Colonic mucosa (tissue), 4 donors: Measurements from ENCODE around the gene UNC119B. TPM values are rescaled to one million over a fixed set of nuclear protein-coding genes. Genes with fewer than 3 reads are reported as not detected.

Source experiments
- DNase-seq: peaks from one replicate; pipeline ENCODE4 v3.0.0-alpha.2; 2020
- H3K27ac ChIP-seq: fragments of 200-600 bp; one replicate; pipeline ENCODE4 v1.8.0; 2021
- H3K27me3 ChIP-seq: fragments of 200-600 bp; one replicate; pipeline ENCODE4 v1.8.0; 2021
- H3K36me3 ChIP-seq: fragments of 200-600 bp; one replicate; pipeline ENCODE4 v1.8.0; 2021
- H3K4me1 ChIP-seq: fragments of 200-600 bp; one replicate; pipeline ENCODE4 v1.8.0; 2021; ENCODE audit warnings: mild to moderate bottlenecking
- H3K4me3 ChIP-seq: fragments of 200-600 bp; one replicate; pipeline ENCODE4 v1.8.0; 2021
- H3K9ac ChIP-seq, 2 donors: one replicate each; pipeline ENCODE4 v1.7.0; 2013; ENCODE audit warnings: control low read depth in 2 of 2, low read depth in 2 of 2, low read length in 2 of 2
- H3K9me3 ChIP-seq: fragments of 200-600 bp; one replicate; pipeline ENCODE4 v1.8.0; 2021
- intact Hi-C: fragments of 100-400 bp; cut with DNase I; formaldehyde crosslinking; loops from one replicate; pipeline ENCODE4 v1.14.1; 2022
- total RNA-seq, 2 donors: library from RNA; stranded (reverse); fragmentation: NEBNext Ultra II Directional in 1 of 2; extraction: Animal tissue kit (Norgen Biotek cat#: 25700) in 1 of 2; gene quantifications; one replicate each; pipeline ENCODE4 v1.2.1, GENCODE V29; 2021
- TF ChIP-seq, protein P1 (sequence below): fragments of 200-600 bp; IDR thresholded peaks from one replicate; pipeline ENCODE4 v1.8.0; 2022; ENCODE audit warnings: antibody characterized with exemption, mild to moderate bottlenecking
- donor health status: healthy.
- donor health status: DM: no; HTN: no; CAD: no.
- donor health status: DM: no; HTN: no; CAD: no.

UNC119B gene
- total RNA-seq, 2 donors from 2014 or later: 22.7 to 28.3 TPM

GRCh38 chr12:120733574-120733973 lies 23.3 kb downstream of the UNC119B start:
- no peaks in the 10 kb centered on the region for H3K9me3 ChIP-seq
- DNase-seq: no peak
- H3K4me3 ChIP-seq: no peak overlapping the region
- H3K27ac ChIP-seq: no peak overlapping the region
- TF ChIP-seq, protein P1, sequence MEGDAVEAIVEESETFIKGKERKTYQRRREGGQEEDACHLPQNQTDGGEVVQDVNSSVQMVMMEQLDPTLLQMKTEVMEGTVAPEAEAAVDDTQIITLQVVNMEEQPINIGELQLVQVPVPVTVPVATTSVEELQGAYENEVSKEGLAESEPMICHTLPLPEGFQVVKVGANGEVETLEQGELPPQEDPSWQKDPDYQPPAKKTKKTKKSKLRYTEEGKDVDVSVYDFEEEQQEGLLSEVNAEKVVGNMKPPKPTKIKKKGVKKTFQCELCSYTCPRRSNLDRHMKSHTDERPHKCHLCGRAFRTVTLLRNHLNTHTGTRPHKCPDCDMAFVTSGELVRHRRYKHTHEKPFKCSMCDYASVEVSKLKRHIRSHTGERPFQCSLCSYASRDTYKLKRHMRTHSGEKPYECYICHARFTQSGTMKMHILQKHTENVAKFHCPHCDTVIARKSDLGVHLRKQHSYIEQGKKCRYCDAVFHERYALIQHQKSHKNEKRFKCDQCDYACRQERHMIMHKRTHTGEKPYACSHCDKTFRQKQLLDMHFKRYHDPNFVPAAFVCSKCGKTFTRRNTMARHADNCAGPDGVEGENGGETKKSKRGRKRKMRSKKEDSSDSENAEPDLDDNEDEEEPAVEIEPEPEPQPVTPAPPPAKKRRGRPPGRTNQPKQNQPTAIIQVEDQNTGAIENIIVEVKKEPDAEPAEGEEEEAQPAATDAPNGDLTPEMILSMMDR: no peak
- H3K4me1 ChIP-seq: no peaks in the 10 kb centered on the region
- H3K9ac ChIP-seq: no peak overlapping the region
- intact Hi-C loops: no loop called here
- H3K36me3 ChIP-seq: no peaks in the 10 kb centered on the region
- H3K27me3 ChIP-seq: no peaks in the 10 kb centered on the region

GRCh38 chr12:120734210-120734609 lies 24.0 kb downstream of the UNC119B start:
- no peak overlapping the region for H3K9ac ChIP-seq
- DNase-seq: no peak
- no peaks in the 10 kb centered on the region for H3K27me3 ChIP-seq
- H3K4me3 ChIP-seq: no peak overlapping the region
- no peaks in the 10 kb centered on the region for H3K4me1 ChIP-seq
- TF ChIP-seq, protein P1: no peak
- H3K36me3 ChIP-seq: no peaks in the 10 kb centered on the region
- no peak overlapping the region for H3K27ac ChIP-seq
- no peaks in the 10 kb centered on the region for H3K9me3 ChIP-seq
- intact Hi-C loops: no loop called here

DNA sequence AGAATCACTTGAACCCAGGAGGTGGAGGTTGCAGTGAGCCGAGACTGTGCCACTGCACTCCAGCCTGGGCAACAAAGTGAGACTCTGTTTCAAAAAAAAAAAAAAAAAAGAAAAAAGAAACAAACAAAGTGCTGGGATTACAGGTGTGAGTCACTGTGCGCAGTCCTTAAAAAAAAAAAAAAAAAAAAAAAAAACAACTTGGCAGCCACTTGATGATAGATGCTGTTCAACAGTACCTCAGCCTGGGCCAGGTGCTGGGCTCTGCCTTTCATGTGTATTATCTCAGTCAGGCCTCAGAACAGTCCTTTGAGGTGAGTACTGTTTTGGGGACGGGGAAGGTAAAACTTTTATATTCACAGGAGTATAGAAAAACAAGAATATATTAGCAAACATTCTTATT lies 24.9 kb downstream of the UNC119B start:
- no peak overlapping the region for H3K27ac ChIP-seq
- H3K9me3 ChIP-seq: no peaks in the 10 kb centered on the region
- no peaks in the 10 kb centered on the region for H3K36me3 ChIP-seq
- TF ChIP-seq, protein P1: no peak
- H3K4me1 ChIP-seq: no peaks in the 10 kb centered on the region
- intact Hi-C loops: no loop called here
- no peak overlapping the region for H3K4me3 ChIP-seq
- no peak overlapping the region for H3K9ac ChIP-seq
- no peaks in the 10 kb centered on the region for H3K27me3 ChIP-seq
- DNase-seq: no peak

DNA sequence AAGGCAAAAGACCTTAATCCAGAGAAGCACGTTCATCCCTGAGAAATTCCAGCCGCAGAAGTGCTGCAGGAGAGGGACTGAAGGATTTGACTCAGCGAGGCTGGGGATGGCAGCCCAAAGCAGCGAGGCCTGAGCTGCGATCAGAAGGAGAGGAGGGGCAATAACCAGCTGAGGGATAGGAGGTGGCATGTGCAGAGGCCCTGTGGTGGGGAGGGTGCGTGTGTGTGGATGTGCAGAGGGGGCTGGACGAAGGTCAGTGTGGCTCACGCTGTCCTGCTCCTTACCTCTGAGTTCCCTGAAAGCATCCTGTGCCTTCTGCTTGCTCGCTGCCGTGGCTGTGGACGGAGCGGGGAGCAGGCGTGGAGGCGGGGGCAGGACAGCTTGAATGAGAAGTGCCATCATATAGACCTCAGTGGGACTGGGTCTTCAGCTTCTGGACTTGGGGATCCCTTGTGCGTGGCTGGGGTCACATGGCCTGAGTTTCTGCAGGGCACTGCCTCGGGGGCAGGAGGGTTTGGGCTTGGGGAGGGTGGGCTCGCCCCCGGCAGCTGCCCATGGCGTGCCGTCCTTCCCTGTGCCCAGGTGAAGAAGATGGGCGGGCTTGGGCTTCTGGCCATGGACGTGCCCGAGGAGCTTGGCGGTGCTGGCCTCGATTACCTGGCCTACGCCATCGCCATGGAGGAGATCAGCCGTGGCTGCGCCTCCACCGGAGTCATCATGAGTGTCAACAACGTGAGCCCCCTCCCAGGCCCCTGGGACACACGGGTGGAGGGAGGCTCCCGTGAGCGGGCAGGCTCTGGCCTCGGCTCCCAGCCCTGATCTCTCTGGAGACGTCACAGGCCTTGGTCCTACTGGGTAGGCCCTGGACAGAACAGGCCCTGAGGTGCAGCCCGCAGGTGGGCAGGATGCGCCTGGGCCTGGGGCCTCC lies 26.4 kb downstream of the UNC119B start:
- DNase-seq: no peak
- Histone ChIP-seq H3K9me3 (no peaks in the 10 kb centered on the region), H3K4me1 (no peaks in the 10 kb centered on the region), H3K27me3 (no peaks in the 10 kb centered on the region), H3K4me3 (no peak overlapping the region), H3K27ac (no peak overlapping the region), H3K9ac (no peak overlapping the region), H3K36me3 (no peaks in the 10 kb centered on the region)
- intact Hi-C loops: no loop called here
- TF ChIP-seq, protein P1: no peak

GRCh38 chr12:120737557-120738251 lies 27.4 kb downstream of the UNC119B start:
- DNase-seq: no peak
- intact Hi-C loops: no loop called here
- Histone ChIP-seq H3K4me3 (no peak overlapping the region), H3K9me3 (no peaks in the 10 kb centered on the region), H3K27ac (no peak overlapping the region), H3K27me3 (no peaks in the 10 kb centered on the region), H3K36me3 (no peaks in the 10 kb centered on the region), H3K9ac (no peak overlapping the region), H3K4me1 (no peaks in the 10 kb centered on the region)
- TF ChIP-seq, protein P1: no peak
